LNCAP (cell line): ENCODE data around the gene C11orf21.

Experiments
- TF ChIP-seq, protein P1 (sequence below): fragments of 450-650 bp; IDR thresholded peaks from 2 replicates; pipeline ENCODE4 v1.5.1; 2017; ENCODE audit warnings: mild to moderate bottlenecking

Gene C11orf21

DNA sequence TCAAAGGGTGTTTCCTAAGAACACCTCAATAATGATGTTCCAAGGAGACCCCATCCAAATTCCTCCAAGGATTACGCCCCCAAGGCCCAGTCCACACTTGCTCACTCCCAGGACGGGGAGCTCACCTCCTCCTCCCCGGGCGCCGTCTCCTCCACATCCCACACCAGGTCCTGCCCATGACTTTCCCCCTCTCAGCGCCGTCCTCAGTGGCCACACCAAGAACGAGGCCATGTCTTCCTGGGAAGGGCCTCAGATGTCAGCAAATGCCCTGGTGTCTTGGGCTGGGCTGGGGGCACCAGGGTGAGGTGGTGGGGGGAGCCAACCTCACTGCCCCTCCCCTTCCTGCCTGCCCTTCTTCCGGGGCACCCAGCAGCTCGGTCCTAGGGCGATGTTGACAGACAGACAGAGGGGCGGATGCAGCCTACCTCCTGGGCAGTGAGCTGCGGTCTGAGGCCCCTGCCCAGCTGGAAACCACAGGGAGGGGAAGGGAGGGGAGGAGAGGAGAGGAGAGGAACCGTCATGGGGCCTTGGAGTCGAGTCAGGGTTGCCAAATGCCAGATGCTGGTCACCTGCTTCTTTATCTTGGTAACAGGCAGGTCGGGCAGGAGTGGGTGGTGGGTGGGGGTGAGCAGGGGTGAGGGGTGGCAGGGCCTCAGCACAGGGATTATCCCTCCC is at the start of gene C11orf21, which contains the start of gene TSPAN32:
C11orf21 (minus strand) TSS at position 288 of the 675 bp plus-strand sequence; CDS start at position 178, 110 bp downstream.
TSPAN32 (plus strand) TSS at position 383 of the 675 bp plus-strand sequence; CDS start at position 520, 137 bp downstream.
- TF ChIP-seq, protein P1, sequence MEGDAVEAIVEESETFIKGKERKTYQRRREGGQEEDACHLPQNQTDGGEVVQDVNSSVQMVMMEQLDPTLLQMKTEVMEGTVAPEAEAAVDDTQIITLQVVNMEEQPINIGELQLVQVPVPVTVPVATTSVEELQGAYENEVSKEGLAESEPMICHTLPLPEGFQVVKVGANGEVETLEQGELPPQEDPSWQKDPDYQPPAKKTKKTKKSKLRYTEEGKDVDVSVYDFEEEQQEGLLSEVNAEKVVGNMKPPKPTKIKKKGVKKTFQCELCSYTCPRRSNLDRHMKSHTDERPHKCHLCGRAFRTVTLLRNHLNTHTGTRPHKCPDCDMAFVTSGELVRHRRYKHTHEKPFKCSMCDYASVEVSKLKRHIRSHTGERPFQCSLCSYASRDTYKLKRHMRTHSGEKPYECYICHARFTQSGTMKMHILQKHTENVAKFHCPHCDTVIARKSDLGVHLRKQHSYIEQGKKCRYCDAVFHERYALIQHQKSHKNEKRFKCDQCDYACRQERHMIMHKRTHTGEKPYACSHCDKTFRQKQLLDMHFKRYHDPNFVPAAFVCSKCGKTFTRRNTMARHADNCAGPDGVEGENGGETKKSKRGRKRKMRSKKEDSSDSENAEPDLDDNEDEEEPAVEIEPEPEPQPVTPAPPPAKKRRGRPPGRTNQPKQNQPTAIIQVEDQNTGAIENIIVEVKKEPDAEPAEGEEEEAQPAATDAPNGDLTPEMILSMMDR = no peak

DNA sequence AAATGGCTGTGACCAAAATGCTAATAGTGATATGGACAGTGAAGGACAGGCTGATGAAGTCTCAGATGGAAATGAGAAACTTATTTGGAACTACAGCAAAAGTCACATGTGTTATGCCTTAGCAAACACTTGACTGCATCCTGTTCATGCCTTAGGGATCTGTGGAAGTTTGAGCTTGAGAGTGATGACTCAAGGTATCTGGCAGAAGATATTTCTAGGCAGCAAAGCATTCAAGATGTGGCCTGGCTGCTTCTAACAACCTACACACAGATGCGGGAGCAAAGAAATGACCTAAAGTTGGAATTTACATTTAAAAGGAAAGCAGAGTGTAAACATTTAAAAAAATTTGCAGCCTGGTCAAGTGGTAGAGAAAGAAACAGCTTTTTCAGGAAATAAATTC is 47.3 kb upstream of the C11orf21 start:
- TF ChIP-seq, protein P1 = no peak

DNA sequence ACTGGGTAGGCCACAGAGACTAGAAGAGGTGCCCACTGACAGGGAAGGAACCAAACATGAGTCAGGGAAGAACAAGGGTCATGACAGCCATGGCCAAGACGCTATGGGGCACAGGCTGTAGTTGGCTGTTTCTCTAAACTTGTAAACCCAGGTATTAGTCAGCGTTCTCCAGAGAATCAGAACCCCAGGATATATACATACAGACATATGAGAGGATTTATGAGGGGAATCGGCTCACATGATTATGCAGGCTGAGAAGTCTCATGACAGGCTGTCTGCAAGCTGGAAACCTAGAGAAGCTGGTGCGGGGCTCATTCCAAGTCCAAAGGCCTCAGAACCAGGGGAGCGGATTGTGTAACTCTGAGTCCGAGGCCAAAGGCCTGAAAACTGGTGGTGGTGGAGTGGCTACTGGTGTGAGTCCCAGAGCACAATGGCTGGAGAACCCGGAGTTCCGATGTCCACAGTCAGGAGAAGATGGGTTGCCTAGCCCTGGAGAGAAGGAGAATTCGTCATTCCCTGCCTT is 45.7 kb upstream of the C11orf21 start:
- TF ChIP-seq, protein P1 = no peak

DNA sequence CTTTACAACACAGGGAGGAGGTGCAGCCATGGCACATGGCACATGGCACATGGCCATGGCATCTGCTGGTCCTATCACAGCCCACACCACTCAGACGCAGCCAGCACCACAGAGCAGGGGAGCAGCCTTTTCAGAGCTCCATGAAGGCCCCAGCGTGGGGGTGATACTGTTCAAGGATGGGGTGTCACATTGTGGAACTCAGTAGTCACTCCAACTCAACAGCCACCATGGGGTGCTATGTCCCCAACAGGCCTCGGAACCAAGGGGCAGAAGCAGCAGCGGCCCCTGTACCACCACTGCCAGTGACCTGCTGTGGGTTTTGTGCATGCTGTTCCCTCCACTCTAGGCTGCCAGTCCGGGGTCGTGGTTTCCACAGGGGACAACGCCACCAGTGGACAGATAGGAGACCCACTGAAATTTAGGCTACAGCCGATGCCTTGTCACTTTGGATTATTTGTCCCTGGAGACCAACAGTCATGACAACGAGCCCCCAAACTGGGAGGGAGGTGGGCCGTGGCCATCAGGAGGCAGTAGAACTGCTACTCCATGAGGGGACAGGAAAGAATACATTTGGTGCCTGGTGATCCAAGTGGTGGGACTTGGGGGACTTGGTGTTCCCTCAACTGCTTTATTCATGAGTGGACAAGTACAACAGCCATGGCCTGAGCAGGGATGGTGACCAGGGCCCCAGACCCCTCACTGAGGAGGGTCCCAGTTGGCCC is 45.0 kb upstream of the C11orf21 start:
- TF ChIP-seq, protein P1 = no peak

DNA sequence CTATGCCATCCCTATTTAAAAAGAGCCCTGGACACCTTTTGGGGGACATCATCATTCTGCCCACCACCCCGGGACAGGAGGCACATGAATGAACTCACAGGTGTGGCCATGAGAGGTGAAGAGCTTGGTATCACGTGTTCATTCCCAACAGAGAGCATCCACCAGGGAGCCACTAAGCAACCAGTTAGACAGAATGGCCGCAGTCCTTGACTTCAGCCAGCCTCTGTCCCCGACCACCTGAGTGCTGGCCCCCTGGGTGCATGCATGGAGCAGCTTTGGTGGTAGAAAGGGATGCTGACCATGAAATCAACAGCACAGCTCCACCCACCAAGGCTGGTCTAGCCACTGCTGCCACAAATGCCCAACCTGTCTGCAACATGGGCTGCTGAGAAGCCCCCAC is 44.3 kb upstream of the C11orf21 start:
- TF ChIP-seq, protein P1 = no peak

DNA sequence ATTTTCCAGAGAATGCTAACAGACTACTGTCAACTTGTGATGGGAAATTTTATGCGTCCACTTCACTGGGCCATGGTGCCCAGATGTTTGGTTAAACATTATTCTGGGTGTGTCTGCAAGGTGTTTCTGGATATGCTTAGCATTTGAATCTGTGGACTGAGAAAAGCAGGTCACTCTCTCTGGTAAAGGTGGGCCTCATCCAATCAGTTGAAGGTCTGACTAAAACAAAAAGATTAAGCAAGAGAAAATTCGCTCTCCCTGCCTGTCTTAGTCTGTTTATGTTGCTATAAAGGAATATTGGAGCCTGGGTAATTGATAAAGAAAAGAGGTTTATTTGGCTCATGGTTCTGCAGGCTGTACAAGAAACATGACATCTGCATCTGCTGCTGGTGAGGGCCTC is 43.3 kb upstream of the C11orf21 start:
- TF ChIP-seq, protein P1 = no peak

DNA sequence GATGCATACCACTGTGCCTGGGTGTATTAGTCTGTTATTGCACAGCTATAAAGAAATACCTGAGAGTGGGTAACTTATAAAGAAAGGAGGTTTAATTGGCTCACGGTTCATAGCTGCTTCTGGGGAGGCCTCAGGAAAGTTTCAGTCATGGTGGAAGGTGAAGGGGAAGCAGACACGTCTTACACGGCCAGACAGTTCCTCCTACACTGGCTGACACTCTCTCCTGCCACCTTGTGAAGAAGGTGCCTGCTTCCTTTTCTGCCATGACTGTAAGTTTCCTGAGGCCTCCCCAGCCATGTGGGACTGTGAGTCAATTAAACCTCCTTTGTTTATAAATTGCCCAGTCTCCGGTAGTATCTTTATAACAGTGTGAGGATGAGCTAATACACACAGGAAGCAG is 41.8 kb upstream of the C11orf21 start:
- TF ChIP-seq, protein P1 = no peak
